HG03064 (cell line): Measurements from ENCODE around the gene DAB1.

Source experiments
- ATAC-seq: cut with Tn5 transposase; IDR thresholded peaks from one replicate; pipeline ENCODE4 v1.9.1; 2021; ENCODE audit warnings: low read depth; ENCODE audit not compliant: unreplicated experiment

DAB1 gene

GRCh38 chr1:57007948-57008347 lies 415.9 kb downstream of the DAB1 start:
- ATAC-seq = no peak

GRCh38 chr1:57007472-57007871 lies 416.4 kb downstream of the DAB1 start:
- no peak for ATAC-seq

GRCh38 chr1:57003398-57004139 lies 420.3 kb downstream of the DAB1 start:
- ATAC-seq = no peak

- no peak for ATAC-seq
These were observed 428.3 kb downstream of the DAB1 start for GRCh38 chr1:56995414-56996100.

- no peak for ATAC-seq
These were observed 430.4 kb downstream of the DAB1 start for GRCh38 chr1:56993475-56993874.

- no peak for ATAC-seq
These were observed 431.3 kb downstream of the DAB1 start for GRCh38 chr1:56992318-56993125.

- no peak for ATAC-seq
These were observed 432.3 kb downstream of the DAB1 start for GRCh38 chr1:56991576-56991975.

GRCh38 chr1:56986397-56986796 lies 437.5 kb downstream of the DAB1 start:
- ATAC-seq = no peak

- no peak for ATAC-seq
These were observed 438.0 kb downstream of the DAB1 start for GRCh38 chr1:56985857-56986256.

GRCh38 chr1:56983484-56983883 lies 440.4 kb downstream of the DAB1 start:
- no peak for ATAC-seq

- ATAC-seq = no peak
These were observed 443.7 kb downstream of the DAB1 start for GRCh38 chr1:56979986-56980755.

GRCh38 chr1:56978819-56979218 lies 445.0 kb downstream of the DAB1 start:
- no peak for ATAC-seq

GRCh38 chr1:56977910-56978309 lies 445.9 kb downstream of the DAB1 start:
- ATAC-seq = no peak

- no peak for ATAC-seq
These were observed 448.4 kb downstream of the DAB1 start for GRCh38 chr1:56975446-56975845.

GRCh38 chr1:56973923-56974742 lies 449.7 kb downstream of the DAB1 start:
- ATAC-seq = no peak

GRCh38 chr1:56972976-56973375 lies 450.9 kb downstream of the DAB1 start:
- ATAC-seq = no peak

- no peak for ATAC-seq
These were observed 453.6 kb downstream of the DAB1 start for GRCh38 chr1:56970280-56970679.

- no peak for ATAC-seq
These were observed 454.9 kb downstream of the DAB1 start for GRCh38 chr1:56968878-56969495.
